ENCODE measurements around the gene ZNF311. TPM values are rescaled to one million over a fixed set of nuclear protein-coding genes. Genes with fewer than 3 reads are reported as not detected.

ZNF311 gene
- total and polyA plus RNA-seq, 9 of the 15 experiments (the other 6 are each of a cell fraction or from before 2014, with no cell fraction given) = 5.1 to 10.0 (median 7.5) TPM

- 0 out of 2 replicates have a peak, but pooled peaks have one; percentile 28 for TF ChIP-seq CREB3 (tag; conservative IDR thresholded peaks at IDR 0.05; ENCODE audit: low read depth)
- TF ChIP-seq MBD2 (IDR thresholded peaks at IDR 0.05; ENCODE audit: borderline replicate concordance, low read depth) = no peak
- TF ChIP-seq ZNF586 (CRISPR knock-in tag; conservative IDR thresholded peaks at IDR 0.05) = no peak
- TF ChIP-seq BRF1 (IDR thresholded peaks at IDR 0.05; ENCODE audit: borderline replicate concordance, extremely low read depth, insufficient read length) = no peak
- TF ChIP-seq NFRKB (IDR thresholded peaks at IDR 0.05; ENCODE audit: low read depth) = 0 out of 2 replicates have a peak, but pooled peaks have one; percentile 80
- no peak for TF ChIP-seq KDM5B (IDR thresholded peaks at IDR 0.05; ENCODE audit: insufficient replicate concordance, low read depth, low read length)
- TF ChIP-seq AFF1 (IDR thresholded peaks at IDR 0.05; ENCODE audit: low read depth in 1 of 2, partially characterized antibody in 2 of 2) = no peak
- no peak for TF ChIP-seq MAX (CRISPR knock-in tag; IDR thresholded peaks at IDR 0.05)
- no peak for TF ChIP-seq CHCHD3 (CRISPR knock-in tag; IDR thresholded peaks at IDR 0.05)
- no peak for TF ChIP-seq MCM2 (IDR thresholded peaks at IDR 0.05; ENCODE audit: low read depth)
- no peak for TF ChIP-seq ZFX (CRISPR knock-in tag; IDR thresholded peaks at IDR 0.05)
- TF ChIP-seq DPF2 (IDR thresholded peaks at IDR 0.05) = peak; percentile 0; the same call in 1 of the 2 replicates
- no peak for TF ChIP-seq BCLAF1 (IDR thresholded peaks at IDR 0.05; ENCODE audit: borderline replicate concordance in 1 of 2, control insufficient read depth in 1 of 2, low read depth in 2 of 2, low read length in 1 of 2)
- no peak for TF ChIP-seq SNAPC5 (CRISPR knock-in tag; IDR thresholded peaks at IDR 0.05)
- 0 out of 2 replicates have a peak, but pooled peaks have one; percentile 1 for TF ChIP-seq CEBPG (CRISPR knock-in tag; IDR thresholded peaks at IDR 0.05)
- TF ChIP-seq CEBPG (tag; conservative IDR thresholded peaks at IDR 0.05 in 1 of 2, IDR thresholded peaks at IDR 0.05 in 1 of 2) = no peak
These were observed 27.0 kb downstream of the ZNF311 start (continued) for GRCh38 chr6:28978133-28978491.
